8988T (cell line): Measurements from ENCODE around the gene SP2.
"Not testable (repeated sequence)": the region's sequence is repeated elsewhere in the genome, so short reads cannot be mapped to it uniquely, and the experiment has no call there.

ENCODE experiments used
- DNase-seq: peaks from one replicate; pipeline ENCODE4 v3.0.0; 2011

The SP2 gene

GRCh38 chr17:47894498-47895346 lies 1.3 kb upstream of the SP2 start:
- no peak for DNase-seq

- no peak for DNase-seq
Observed at GRCh38 chr17:47895347-47895855, 635 bp upstream of the SP2 start.

GRCh38 chr17:47896672-47897490 lies 845 bp downstream of the SP2 start:
- DNase-seq: no peak

- DNase-seq: no peak
Observed at GRCh38 chr17:47897561-47897960, 1.5 kb downstream of the SP2 start.

GRCh38 chr17:47898241-47898640 lies 2.2 kb downstream of the SP2 start:
- DNase-seq: no peak

GRCh38 chr17:47899643-47900042 lies 3.6 kb downstream of the SP2 start:
- no peak for DNase-seq

- no peak for DNase-seq
Observed at GRCh38 chr17:47901423-47901822, 5.4 kb downstream of the SP2 start.

GRCh38 chr17:47902039-47902744 lies 6.2 kb downstream of the SP2 start:
- no peak for DNase-seq

- DNase-seq: no peak
Observed at GRCh38 chr17:47905221-47905733, 9.2 kb downstream of the SP2 start.

- DNase-seq: no peak
Observed at GRCh38 chr17:47906443-47906842, 10.4 kb downstream of the SP2 start.

GRCh38 chr17:47907932-47908562 lies 12.0 kb downstream of the SP2 start:
- DNase-seq: no peak

GRCh38 chr17:47913050-47913449 lies 17.0 kb downstream of the SP2 start:
- DNase-seq: no peak

GRCh38 chr17:47914306-47914948 lies 18.4 kb downstream of the SP2 start:
- no peak for DNase-seq

GRCh38 chr17:47915776-47916398 lies 19.9 kb downstream of the SP2 start:
- DNase-seq: no peak

GRCh38 chr17:47916489-47917208 lies 20.6 kb downstream of the SP2 start:
- no peak for DNase-seq

- no peak for DNase-seq
Observed at GRCh38 chr17:47917581-47917980, 21.5 kb downstream of the SP2 start.

- DNase-seq: no peak
Observed at GRCh38 chr17:47918006-47918405, 22.0 kb downstream of the SP2 start.

GRCh38 chr17:47918991-47919390 lies 23.0 kb downstream of the SP2 start:
- no peak for DNase-seq

- not testable (repeated sequence) for DNase-seq
Observed at GRCh38 chr17:47919889-47920288, 23.9 kb downstream of the SP2 start.

- DNase-seq: no peak
Observed at GRCh38 chr17:47924785-47925677, 29.0 kb downstream of the SP2 start.
